Transverse colon (tissue), 4 donors: ENCODE measurements around the gene MAN1C1. TPM values are rescaled to one million over a fixed set of nuclear protein-coding genes. Genes with fewer than 3 reads are reported as not detected.

Experiments
- DNase-seq: peaks from one replicate; pipeline ENCODE4 v3.0.0-alpha.2; 2019
- H3K27ac ChIP-seq, 4 donors: fragments of 200-600 bp; sonication (generic); 2 replicates each; pipeline ENCODE4 v1.5.1; 2016 to 2018; ENCODE audit warnings: inconsistent platforms in 4 of 4
- H3K27me3 ChIP-seq: fragments of 200-600 bp; sonication (generic); 2 replicates; pipeline ENCODE4 v1.5.1; 2017; ENCODE audit warnings: inconsistent platforms
- H3K36me3 ChIP-seq, 4 donors: fragments of 200-600 bp; sonication (generic); 2 replicates each; pipeline ENCODE4 v1.5.1; 2017 to 2019; ENCODE audit warnings: inconsistent platforms in 4 of 4
- H3K4me1 ChIP-seq, 4 donors: fragments of 200-600 bp; sonication (generic); 2 replicates each; pipeline ENCODE4 v1.5.1; 2017 to 2020; ENCODE audit warnings: inconsistent platforms in 4 of 4
- H3K4me3 ChIP-seq, 4 donors: fragments of 200-600 bp; sonication (generic); 1 replicate in 1 of 4; 2 replicates in 3 of 4; pipeline versions ENCODE4 v1.5.1 to v1.6.1; 2017 to 2019; ENCODE audit warnings: inconsistent platforms in 4 of 4
- H3K9me3 ChIP-seq, 2 donors: fragments of 200-600 bp; sonication (generic); 2 replicates each; pipeline ENCODE4 v1.5.1; 2017 to 2019; ENCODE audit warnings: inconsistent platforms in 2 of 2
- EP300 ChIP-seq: sonication (generic); formaldehyde crosslinking; IDR thresholded peaks from one replicate; pipeline ENCODE4 v1.6.1; 2017; ENCODE audit warnings: antibody characterized with exemption, low read depth
- POLR2A ChIP-seq: fragments of 450-650 bp; IDR thresholded peaks from one replicate; pipeline ENCODE4 v1.6.1; 2016; ENCODE audit warnings: antibody characterized with exemption, mild to moderate bottlenecking, moderate library complexity
- POLR2AphosphoS5 ChIP-seq, 3 donors: sonication (generic); formaldehyde crosslinking; IDR thresholded peaks; one replicate each; pipeline ENCODE4 v1.6.1; 2016; ENCODE audit warnings: antibody characterized with exemption in 3 of 3
- WGBS, 2 donors: methylation state at CpG; one replicate each; pipeline ENCODE4 v1.1.5; 2018; ENCODE audit warnings: low coverage in 1 of 2; 5-methylcytosine and 5-hydroxymethylcytosine counted together
- in situ Hi-C, 4 donors: fragments of 200-750 bp; cut with MboI; loops; one replicate each; pipeline versions ENCODE4 v1.15.0 to v1.15.1; 2017; ENCODE audit warnings: low sequenced_read_pairs in 3 of 4, low pct_ligation_motif_present in 1 of 4, low pct_unique_long_range_greater_than_20kb in 1 of 4
- intact Hi-C: fragments of 100-400 bp; cut with DNase I; formaldehyde crosslinking; loops from one replicate; pipeline ENCODE4 v1.15.1; 2023; ENCODE audit warnings: low total_unique reads
- total RNA-seq, 4 donors: library from RNA; depleted of rRNA; stranded (reverse); fragments of >200 nt; gene quantifications; one replicate each; pipeline ENCODE4 v1.1.0, GENCODE V29; 2016
- TF ChIP-seq, protein P1 (sequence below), 5 experiments: fragments of 200-600 bp in 3 of 5; fragments of 450-650 bp in 2 of 5; sonication (generic) in 3 of 5; IDR thresholded peaks; 1 replicate in 2 of 5; 2 replicates in 3 of 5; pipeline ENCODE4 v1.5.1; 2016 to 2017; ENCODE audit warnings: antibody characterized with exemption in 5 of 5, inconsistent platforms in 3 of 5, mild to moderate bottlenecking in 2 of 5, moderate library complexity in 1 of 5

The MAN1C1 gene
- total RNA-seq, 4 donors from 2014 or later, result 2.4 to 6.8 (median 4.3) TPM

DNA sequence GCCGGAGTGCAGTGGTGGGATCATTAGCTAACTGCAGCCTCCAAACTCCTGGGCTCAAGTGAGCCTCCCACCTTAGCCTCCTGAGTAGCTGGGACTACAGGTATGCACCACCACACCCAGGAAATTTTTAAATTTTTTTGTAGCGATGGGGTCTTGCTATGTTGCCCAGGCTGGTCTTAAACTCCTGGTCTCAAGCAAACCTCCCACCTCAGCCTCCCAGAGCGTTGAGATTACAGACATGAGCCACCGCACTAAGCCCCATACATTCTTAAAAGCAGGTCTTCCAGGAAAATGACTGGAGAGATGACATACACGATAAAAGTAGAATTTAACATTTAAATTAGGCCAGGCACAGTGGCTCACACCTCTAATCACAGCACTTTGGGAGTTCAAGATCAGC, 216.6 kb downstream of the MAN1C1 start:
- Histone ChIP-seq H3K27me3 (no peaks in the 10 kb centered on the region), H3K36me3 (peaks cover 0 to 58% (median 29%) of the 10 kb centered on the region in 4 donors), H3K4me1 (no peaks in the 10 kb centered on the region), H3K27ac (no peak overlapping the region), H3K4me3 (no peak overlapping the region), H3K9me3 (no peaks in the 10 kb centered on the region)
- TF ChIP-seq, protein P1, sequence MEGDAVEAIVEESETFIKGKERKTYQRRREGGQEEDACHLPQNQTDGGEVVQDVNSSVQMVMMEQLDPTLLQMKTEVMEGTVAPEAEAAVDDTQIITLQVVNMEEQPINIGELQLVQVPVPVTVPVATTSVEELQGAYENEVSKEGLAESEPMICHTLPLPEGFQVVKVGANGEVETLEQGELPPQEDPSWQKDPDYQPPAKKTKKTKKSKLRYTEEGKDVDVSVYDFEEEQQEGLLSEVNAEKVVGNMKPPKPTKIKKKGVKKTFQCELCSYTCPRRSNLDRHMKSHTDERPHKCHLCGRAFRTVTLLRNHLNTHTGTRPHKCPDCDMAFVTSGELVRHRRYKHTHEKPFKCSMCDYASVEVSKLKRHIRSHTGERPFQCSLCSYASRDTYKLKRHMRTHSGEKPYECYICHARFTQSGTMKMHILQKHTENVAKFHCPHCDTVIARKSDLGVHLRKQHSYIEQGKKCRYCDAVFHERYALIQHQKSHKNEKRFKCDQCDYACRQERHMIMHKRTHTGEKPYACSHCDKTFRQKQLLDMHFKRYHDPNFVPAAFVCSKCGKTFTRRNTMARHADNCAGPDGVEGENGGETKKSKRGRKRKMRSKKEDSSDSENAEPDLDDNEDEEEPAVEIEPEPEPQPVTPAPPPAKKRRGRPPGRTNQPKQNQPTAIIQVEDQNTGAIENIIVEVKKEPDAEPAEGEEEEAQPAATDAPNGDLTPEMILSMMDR (IDR thresholded peaks at IDR 0.05), result no peak
- TF ChIP-seq EP300, result no peak
- no peak for TF ChIP-seq POLR2AphosphoS5 (IDR thresholded peaks at IDR 0.05)
- no peak for TF ChIP-seq POLR2A
- 94% methylated on average over 2 to 5 of the region's 5 CpGs for WGBS, 2 donors
- in situ Hi-C loops, result no loop called here
- intact Hi-C loops, result loop anchor here (5.0 kb wide), 1 partner anchor 1034 kb away; no protein-coding TSS in a partner anchor
- no peak for DNase-seq

Other genes starting within 250 kb of the MAN1C1 start
- not detected for gene RHCE, start 196.0 kb upstream of the MAN1C1 start, total RNA-seq
- gene MACO1, start 185.9 kb upstream of the MAN1C1 start, total RNA-seq, result 10 to 100 TPM; 11.3 to 24.9 (median 19.0) TPM
- 10 to 100 TPM; 24.9 to 75.6 (median 37.8) TPM for gene LDLRAP1, start 73.2 kb upstream of the MAN1C1 start, total RNA-seq
- gene SELENON, start 183.4 kb downstream of the MAN1C1 start, total RNA-seq, result 10 to 100 TPM; 17.1 to 68.1 (median 24.4) TPM
- 100 to 1,000 TPM in 1 of 4 donors, 10 to 100 TPM in 3; 73.2 to 125 (median 93.6) TPM for gene MTFR1L, start 203.2 kb downstream of the MAN1C1 start, total RNA-seq
- under 1 TPM in 1 of 4 donors, not detected in 3; 0.41 TPM for gene AUNIP, start 242.7 kb downstream of the MAN1C1 start, total RNA-seq